GM21390 (cell line): Measurements from ENCODE around the gene CCDC60.

Experiments
- ATAC-seq: cut with Tn5 transposase; IDR thresholded peaks from one replicate; pipeline ENCODE4 v1.9.1; 2021; ENCODE audit not compliant: unreplicated experiment

The CCDC60 gene

GRCh38 chr12:119505001-119505400, 170.5 kb downstream of the CCDC60 start:
- ATAC-seq = no peak

GRCh38 chr12:119512772-119513497, 178.4 kb downstream of the CCDC60 start:
- ATAC-seq = no peak

GRCh38 chr12:119528241-119528640, 193.7 kb downstream of the CCDC60 start:
- no peak for ATAC-seq

- ATAC-seq = no peak
Measured at GRCh38 chr12:119540476-119540875, 205.9 kb downstream of the CCDC60 start.

- ATAC-seq = peak; percentile 63
Measured at GRCh38 chr12:119544765-119545625, 210.5 kb downstream of the CCDC60 start.

GRCh38 chr12:119546340-119546739, 211.8 kb downstream of the CCDC60 start:
- no peak for ATAC-seq

- no peak for ATAC-seq
Measured at GRCh38 chr12:119547001-119547400, 212.5 kb downstream of the CCDC60 start.

GRCh38 chr12:119556854-119557253, 222.3 kb downstream of the CCDC60 start:
- no peak for ATAC-seq

- no peak for ATAC-seq
Measured at GRCh38 chr12:119565404-119565803, 230.9 kb downstream of the CCDC60 start.

- ATAC-seq = no peak
Measured at GRCh38 chr12:119570771-119571170, 236.2 kb downstream of the CCDC60 start.

GRCh38 chr12:119573086-119573485, 238.6 kb downstream of the CCDC60 start:
- no peak for ATAC-seq

GRCh38 chr12:119574255-119574654, 239.7 kb downstream of the CCDC60 start:
- ATAC-seq = no peak

GRCh38 chr12:119576118-119576810, 241.7 kb downstream of the CCDC60 start:
- no peak for ATAC-seq

GRCh38 chr12:119576915-119577314, 242.4 kb downstream of the CCDC60 start:
- no peak for ATAC-seq

GRCh38 chr12:119578112-119578511, 243.6 kb downstream of the CCDC60 start:
- ATAC-seq = no peak

- ATAC-seq = no peak
Measured at GRCh38 chr12:119589097-119589496, 254.6 kb downstream of the CCDC60 start.

- ATAC-seq = no peak
Measured at GRCh38 chr12:119589634-119590033, 255.1 kb downstream of the CCDC60 start.
